DOHH2 (cell line): ENCODE results near the gene VWA7.

Experiments
- H3F3A ChIP-seq: fragments of 200-600 bp; sonication (generic), shearing (Covaris generic); 2 replicates; pipeline ENCODE4 v1.6.0; 2016; ENCODE audit warnings: antibody characterized with exemption, mild to moderate bottlenecking; ENCODE audit not compliant: control insufficient read depth, insufficient read depth
- H3K27ac ChIP-seq: fragments of 200-600 bp; sonication (generic); 2 replicates; pipeline ENCODE4 v1.5.1; 2014; ENCODE audit warnings: low read depth, mild to moderate bottlenecking, low read length, moderate library complexity
- H3K27me3 ChIP-seq: fragments of 200-600 bp; sonication (generic); 2 replicates; pipeline ENCODE4 v1.6.1; 2014; ENCODE audit warnings: mild to moderate bottlenecking, low read length, mixed read lengths; ENCODE audit not compliant: control insufficient read depth
- H3K36me3 ChIP-seq: fragments of 200-600 bp; sonication (generic); 2 replicates; pipeline ENCODE4 v1.6.1; 2014; ENCODE audit warnings: mild to moderate bottlenecking, low read length, moderate library complexity, mixed read lengths; ENCODE audit not compliant: control insufficient read depth
- H3K4me1 ChIP-seq: fragments of 200-600 bp; sonication (generic); 2 replicates; pipeline ENCODE4 v1.6.1; 2014; ENCODE audit warnings: mild to moderate bottlenecking, low read length, mixed read lengths; ENCODE audit not compliant: control insufficient read depth
- H3K4me2 ChIP-seq: fragments of 200-600 bp; sonication (generic); 2 replicates; pipeline ENCODE4 v1.6.0; 2014; ENCODE audit warnings: mild to moderate bottlenecking, low read length, moderate library complexity
- H3K4me3 ChIP-seq: fragments of 200-600 bp; sonication (generic); 2 replicates; pipeline ENCODE4 v1.5.1; 2014; ENCODE audit warnings: mild to moderate bottlenecking, low read length, mixed read lengths
- H3K79me2 ChIP-seq: fragments of 200-600 bp; sonication (generic); 2 replicates; pipeline ENCODE4 v1.6.1; 2014; ENCODE audit warnings: mild to moderate bottlenecking, low read length, mixed read lengths; ENCODE audit not compliant: control insufficient read depth
- H3K9me2 ChIP-seq: fragments of 200-600 bp; sonication (generic); replicated peaks from 2 replicates; pipeline ENCODE4 v1.6.1; 2014; ENCODE audit warnings: mild to moderate bottlenecking, low read length, mixed read lengths; ENCODE audit not compliant: control insufficient read depth
- H3K9me3 ChIP-seq: fragments of 200-600 bp; sonication (generic); 2 replicates; pipeline ENCODE4 v1.6.1; 2014; ENCODE audit warnings: antibody characterized with exemption, low read length, mixed read lengths; ENCODE audit not compliant: control insufficient read depth, insufficient read depth
- H4K20me1 ChIP-seq: fragments of 200-600 bp; sonication (generic); 2 replicates; pipeline ENCODE4 v1.6.0; 2014; ENCODE audit warnings: low read depth, mild to moderate bottlenecking, antibody characterized with exemption, low read length, moderate library complexity; ENCODE audit not compliant: control insufficient read depth, insufficient read depth
- CTCF ChIP-seq: fragments of 200-600 bp; sonication (generic); IDR thresholded peaks from one replicate; pipeline ENCODE4 v1.5.1; 2014; ENCODE audit warnings: antibody characterized with exemption, mild to moderate bottlenecking, low read depth, low read length; ENCODE audit not compliant: poor library complexity, severe bottlenecking
- EZH2phosphoT487 ChIP-seq: fragments of 200-600 bp; sonication (generic); IDR thresholded peaks from 2 replicates; pipeline ENCODE4 v1.6.1; 2017; ENCODE audit warnings: borderline replicate concordance, mild to moderate bottlenecking, antibody characterized with exemption, low read length, moderate library complexity, mixed read lengths

Gene VWA7

GRCh38 chr6:31762878-31763618, 14.1 kb downstream of the VWA7 start:
- no peaks in the 10 kb centered on the region for H4K20me1 ChIP-seq
- H3K9me3 ChIP-seq, result no peaks in the 10 kb centered on the region
- H3K4me3 ChIP-seq, result no peak overlapping the region
- no peak overlapping the region for H3K4me2 ChIP-seq
- no peaks in the 10 kb centered on the region for H3K79me2 ChIP-seq
- no peaks in the 10 kb centered on the region for H3K27me3 ChIP-seq
- H3K27ac ChIP-seq, result no peak overlapping the region
- H3K4me1 ChIP-seq, result no peaks in the 10 kb centered on the region
- H3K9me2 ChIP-seq, result no peaks in the 10 kb centered on the region
- TF ChIP-seq CTCF (no peak), EZH2phosphoT487 (no peak)
- H3F3A ChIP-seq, result no peaks in the 10 kb centered on the region
- peaks cover 49% of the 10 kb centered on the region for H3K36me3 ChIP-seq

GRCh38 chr6:31762356-31762755, 14.8 kb downstream of the VWA7 start, which contains the start of gene SAPCD1:
Gene SAPCD1 (plus strand): TSS chr6:31762656. CDS start chr6:31763055, 399 bp downstream.
- Histone ChIP-seq H3K9me2 (no peaks in the 10 kb centered on the region), H4K20me1 (no peaks in the 10 kb centered on the region), H3K79me2 (no peaks in the 10 kb centered on the region), H3K27ac (no peak within 1 kb of the TSS), H3K27me3 (no peaks in the 10 kb centered on the region), H3K4me1 (no peaks in the 10 kb centered on the region), H3F3A (no peaks in the 10 kb centered on the region), H3K9me3 (no peaks in the 10 kb centered on the region), H3K4me2 (no peak within 1 kb of the TSS), H3K36me3 (peaks cover 49% of the 10 kb centered on the region), H3K4me3 (no peak within 1 kb of the TSS)
- no peak for TF ChIP-seq CTCF
- TF ChIP-seq EZH2phosphoT487, result no peak

- Histone ChIP-seq H4K20me1 (no peaks in the 10 kb centered on the region), H3K9me2 (no peaks in the 10 kb centered on the region), H3K79me2 (no peaks in the 10 kb centered on the region), H3K4me1 (no peaks in the 10 kb centered on the region), H3K4me2 (no peak overlapping the region), H3K27me3 (no peaks in the 10 kb centered on the region), H3K36me3 (peaks cover 49% of the 10 kb centered on the region), H3F3A (no peaks in the 10 kb centered on the region), H3K27ac (no peak overlapping the region), H3K4me3 (no peak overlapping the region), H3K9me3 (no peaks in the 10 kb centered on the region)
- TF ChIP-seq CTCF (no peak), EZH2phosphoT487 (no peak)
Observed at GRCh38 chr6:31761343-31761742, 15.8 kb downstream of the VWA7 start.
